GM12891 (cell line): ENCODE data around the gene IGSF3.

Source experiments
- PAX5 ChIP-seq: IDR thresholded peaks from 2 replicates; pipeline ENCODE4 v1.6.1; 2011; ENCODE audit warnings: low read length, moderate library complexity, mild to moderate bottlenecking; ENCODE audit not compliant: insufficient read depth, severe bottlenecking
- POLR2A ChIP-seq: IDR thresholded peaks from 2 replicates; pipeline ENCODE4 v1.6.1; 2011; ENCODE audit warnings: low read depth, low read length, control low read depth
- POLR2AphosphoS5 ChIP-seq: IDR thresholded peaks from 2 replicates; pipeline ENCODE4 v1.6.1; 2011; ENCODE audit warnings: low read depth, low read length, control low read depth

GRCh38 chr1:116713474-116713873, 45.9 kb upstream of the IGSF3 start:
- no peak for TF ChIP-seq POLR2AphosphoS5
- no peak for TF ChIP-seq POLR2A
- no peak for TF ChIP-seq PAX5
